GM19043 (cell line): ENCODE data around the gene MARCHF2.

ENCODE experiments used
- ATAC-seq: cut with Tn5 transposase; IDR thresholded peaks from one replicate; pipeline ENCODE4 v1.9.1; 2021; ENCODE audit warnings: low read depth; ENCODE audit not compliant: unreplicated experiment

Gene MARCHF2

DNA sequence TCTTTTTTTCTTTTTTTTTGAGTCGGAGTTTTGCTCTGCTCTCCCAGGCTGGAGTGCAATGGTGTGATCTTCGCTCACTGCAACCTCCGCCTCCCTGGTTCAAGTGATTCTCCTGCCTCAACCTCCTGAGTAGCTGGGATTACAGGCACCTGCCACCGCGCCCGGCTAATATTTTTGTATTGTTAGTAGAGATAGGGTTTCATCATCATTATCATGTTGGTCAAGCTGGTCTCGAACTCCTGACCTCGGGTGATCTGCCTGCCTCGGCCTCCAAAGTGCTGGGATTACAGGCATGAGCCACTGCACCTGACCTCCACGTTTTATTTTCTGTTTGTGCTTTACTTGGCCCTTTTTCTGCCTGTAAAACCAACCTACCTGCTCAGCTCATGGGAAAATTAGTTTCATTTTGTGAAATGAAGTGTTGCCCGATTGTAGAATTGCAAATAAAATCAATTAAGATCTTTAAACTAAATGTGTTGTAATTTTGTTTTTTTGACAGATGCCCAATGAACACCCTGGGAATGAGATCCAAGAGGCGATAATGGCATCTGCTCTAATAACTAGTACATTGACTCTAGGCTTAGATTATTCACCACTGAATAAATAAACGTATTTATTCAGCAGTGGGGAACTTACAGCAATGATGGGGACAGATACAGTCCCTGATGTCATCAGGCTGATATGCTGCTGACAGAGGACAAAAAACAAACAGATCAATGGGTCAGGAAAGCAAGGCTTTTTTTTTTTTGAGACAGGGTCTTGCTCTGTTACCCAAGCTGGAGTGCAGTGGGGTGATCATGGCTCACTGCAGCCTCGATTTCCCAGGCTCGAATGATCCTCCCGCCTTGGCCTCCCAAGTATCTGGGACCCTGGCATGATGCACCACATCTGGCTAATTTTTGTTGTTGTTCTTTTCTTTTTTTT lies 25.2 kb upstream of the MARCHF2 start:
- no peak for ATAC-seq

DNA sequence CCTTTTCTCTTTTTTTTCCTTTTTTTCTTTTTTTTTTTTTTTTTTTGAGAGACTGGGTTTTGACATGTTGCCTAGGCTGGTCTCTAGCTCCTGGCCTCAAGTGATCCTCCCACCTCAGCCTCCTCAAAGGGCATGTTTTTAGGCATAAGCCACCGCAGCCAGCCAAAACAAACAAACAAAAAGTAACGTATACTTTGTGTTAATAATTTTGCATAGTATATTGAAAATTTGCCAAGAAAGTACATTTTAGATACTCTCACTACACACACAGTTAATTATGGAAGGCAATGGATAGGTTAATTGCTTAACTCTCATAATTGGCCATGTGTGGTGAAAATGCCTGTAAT lies 24.5 kb upstream of the MARCHF2 start:
- ATAC-seq, result no peak

DNA sequence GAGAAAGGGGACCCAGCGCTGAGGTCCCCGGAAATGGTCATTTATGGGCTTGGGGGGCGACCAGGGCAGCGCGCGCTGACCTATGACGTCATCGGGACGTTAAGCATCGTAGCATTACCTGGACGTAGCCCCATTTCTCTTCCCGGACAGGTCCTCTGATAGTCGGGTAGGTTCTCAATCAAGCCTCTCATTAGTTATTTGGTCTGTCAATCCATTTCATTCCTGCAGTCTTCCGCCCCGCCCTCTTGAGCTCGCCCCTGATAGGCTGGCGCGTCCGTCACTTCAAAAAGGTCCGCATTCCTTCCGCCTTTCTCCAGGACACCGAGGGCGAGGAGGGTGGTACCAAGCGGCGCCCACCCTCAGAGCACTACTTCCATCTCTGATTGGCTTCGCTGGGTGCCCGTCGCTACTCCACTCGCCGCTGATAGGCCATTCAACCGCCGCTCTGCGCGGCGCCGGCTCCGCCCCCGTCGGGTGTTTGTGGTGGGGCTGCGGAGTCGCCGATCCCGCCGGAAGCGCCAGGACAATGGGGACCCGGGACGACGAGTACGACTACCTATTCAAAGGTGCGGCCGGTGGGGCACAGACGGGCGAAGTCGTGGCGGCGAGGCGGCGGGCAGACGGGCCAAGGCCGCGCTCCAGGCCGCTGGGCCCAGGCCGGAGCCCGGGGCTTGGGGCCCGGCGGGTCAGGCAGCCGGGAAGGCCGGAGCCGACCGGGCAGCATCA lies 23.1 kb upstream of the MARCHF2 start, which contains the start of gene RAB11B:
Gene RAB11B (plus strand): TSS at position 470 of the 726 bp plus-strand sequence. CDS start 57 bp downstream, at position 527.
- peak; percentile 88 for ATAC-seq

DNA sequence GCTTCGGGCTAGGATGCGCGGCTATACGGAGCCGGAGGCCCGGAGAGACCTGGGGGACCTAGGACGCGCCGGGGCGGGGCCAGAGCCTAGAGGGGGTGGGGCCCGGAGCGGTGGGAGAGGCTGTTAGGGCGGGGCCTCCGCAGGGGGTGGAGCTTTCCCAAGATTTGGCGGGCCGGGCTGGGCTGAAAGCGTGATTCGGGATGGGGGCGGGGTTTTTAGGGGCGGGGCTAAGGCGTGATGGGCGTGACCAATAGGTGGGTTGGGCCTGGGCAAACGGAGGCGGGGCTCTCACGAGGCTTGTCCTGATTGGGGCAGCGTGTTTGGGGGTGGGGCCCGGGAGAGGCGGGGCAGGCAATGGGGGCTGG lies 22.5 kb upstream of the MARCHF2 start:
- no peak for ATAC-seq

DNA sequence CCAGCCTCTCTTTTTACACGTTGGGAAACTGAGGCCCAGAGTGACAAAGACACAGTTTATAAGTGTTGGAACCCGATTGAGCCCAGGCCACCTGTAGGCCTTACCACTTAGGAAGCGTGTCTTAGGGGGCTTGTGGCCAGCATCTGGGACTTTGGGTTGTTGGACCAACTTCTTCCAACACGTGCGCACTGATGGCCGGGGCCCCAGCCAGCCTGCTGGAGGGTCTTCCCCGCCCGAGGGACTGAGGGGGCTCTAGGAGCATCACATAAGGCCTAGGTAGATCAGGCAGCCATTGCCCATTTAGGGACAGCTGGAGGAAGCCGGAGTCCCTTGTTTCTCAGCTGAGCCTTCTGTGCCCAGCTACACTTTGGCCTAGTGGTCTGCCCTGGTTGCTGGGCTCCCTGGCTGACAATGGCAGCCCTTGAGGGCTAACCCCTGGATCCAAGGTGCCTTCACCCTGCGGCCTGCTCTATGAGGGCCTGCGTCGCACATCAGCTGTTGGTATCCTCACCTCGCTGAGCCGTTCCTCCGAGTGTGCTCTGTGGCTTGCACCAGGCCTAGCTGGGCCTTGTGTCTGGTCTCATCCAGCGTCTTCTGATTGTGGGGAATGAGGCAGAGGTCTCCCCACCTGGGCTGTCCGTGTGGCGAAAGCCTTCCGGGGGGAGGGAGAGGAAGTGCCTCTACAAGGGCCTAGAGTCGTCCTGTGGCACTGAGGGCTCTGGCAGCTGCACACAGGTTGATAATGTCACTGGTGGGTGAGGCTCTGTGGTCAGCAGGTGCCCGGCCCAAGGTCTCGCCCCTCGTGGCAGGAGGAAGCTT lies 21.7 kb upstream of the MARCHF2 start:
- ATAC-seq, result no peak

DNA sequence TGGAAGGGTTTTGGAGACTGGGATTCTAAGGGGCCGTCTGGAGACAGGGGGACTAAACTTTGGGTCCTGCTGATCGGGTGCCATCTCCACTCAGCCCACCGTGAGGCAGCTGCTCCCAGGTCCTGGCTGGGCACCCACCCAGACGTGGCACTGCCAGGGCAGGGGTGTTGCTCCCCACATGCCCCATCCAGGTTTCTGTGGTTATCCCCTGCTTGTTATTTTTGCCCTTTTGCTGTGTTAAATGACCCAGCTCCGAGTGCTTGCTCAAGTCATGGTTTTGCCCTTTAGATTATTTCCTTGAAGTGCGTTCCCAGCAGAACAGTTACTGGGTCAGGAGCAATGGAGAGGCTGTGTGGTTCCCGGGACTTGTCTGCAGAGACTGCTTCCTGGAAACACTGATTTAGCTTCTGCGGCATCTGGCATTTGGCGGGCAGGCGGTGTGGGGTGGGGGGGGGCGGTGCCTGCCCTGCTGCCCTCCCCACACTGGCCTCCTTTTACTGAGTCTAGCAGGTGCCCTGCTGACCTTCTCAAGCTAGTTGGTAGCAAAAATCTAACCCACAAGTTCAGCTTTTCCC lies 21.0 kb upstream of the MARCHF2 start:
- ATAC-seq, result no peak

DNA sequence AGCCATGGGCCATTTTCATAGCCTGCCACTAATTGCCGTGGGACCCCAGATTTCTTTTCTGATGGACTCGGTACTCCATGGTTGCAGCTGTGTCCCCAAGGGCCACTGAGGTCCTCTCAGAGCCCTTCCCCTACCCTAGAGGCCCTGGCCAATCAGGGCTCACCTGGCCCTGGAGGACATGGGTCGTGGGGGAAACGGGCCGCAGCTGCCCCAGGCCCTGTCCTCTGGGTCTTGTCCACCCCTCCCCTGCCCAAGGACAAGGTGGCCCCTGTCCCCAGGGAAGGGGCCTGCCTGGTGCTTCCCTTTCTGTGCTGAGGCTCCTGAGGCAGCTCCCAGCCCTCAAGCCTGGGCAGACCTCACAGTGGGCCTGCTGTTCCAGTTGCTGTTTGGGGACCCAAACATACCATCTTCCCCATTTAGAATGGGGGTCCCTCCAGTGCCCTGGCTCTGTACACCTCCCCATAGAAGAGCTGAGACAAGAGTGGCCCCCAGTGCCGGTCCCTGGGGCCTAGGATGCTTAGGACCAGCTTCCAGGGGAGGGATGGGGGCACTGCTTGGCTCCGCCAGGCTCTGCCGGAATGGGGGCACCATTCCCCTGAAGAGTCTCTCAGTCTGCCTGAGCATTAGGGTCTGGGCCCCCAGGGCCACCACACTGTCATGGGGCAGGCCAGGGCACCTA lies 19.8 kb upstream of the MARCHF2 start:
- ATAC-seq, result no peak

DNA sequence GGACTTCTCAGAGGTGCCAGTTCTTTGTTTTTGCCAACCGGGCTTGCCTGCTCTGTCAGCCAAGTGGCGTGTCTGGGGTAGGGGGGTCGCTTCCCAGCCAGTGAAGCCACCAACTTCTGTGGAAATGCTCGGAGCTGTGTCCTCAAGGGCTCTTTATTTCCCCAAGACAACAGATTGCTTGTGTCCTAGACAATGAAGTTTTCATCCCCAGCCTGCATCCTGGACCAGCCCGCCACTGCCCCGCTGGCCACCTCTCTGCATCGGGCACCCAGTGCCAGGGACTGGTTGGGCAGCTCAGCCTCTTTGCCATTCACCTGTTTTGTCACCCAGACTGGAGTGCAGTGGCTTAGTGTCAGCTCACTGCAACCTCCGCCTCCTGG lies 19.2 kb upstream of the MARCHF2 start:
- no peak for ATAC-seq

DNA sequence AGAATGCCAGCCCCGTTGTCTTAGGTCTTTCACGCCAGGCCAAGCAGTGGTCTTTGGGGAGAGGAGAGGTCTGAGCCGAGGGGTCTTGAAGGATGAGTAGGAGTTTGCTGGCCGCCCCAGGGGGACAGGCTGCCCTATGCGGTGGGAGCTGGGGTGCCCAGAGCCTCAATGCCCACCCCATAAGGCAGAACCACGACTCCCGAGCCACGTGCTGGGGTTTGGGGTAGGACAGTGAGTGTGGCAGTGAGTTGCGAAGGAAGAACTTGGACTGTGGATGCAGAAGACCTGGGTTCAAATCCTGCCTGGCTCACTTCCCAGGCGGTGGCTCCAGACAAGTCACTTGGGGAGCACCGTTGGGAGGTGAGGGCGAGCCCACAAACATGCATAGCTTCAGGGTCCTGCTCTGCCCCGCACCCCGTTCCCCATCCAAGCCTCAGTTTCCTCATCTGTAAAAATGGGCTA lies 17.5 kb upstream of the MARCHF2 start:
- ATAC-seq, result no peak

DNA sequence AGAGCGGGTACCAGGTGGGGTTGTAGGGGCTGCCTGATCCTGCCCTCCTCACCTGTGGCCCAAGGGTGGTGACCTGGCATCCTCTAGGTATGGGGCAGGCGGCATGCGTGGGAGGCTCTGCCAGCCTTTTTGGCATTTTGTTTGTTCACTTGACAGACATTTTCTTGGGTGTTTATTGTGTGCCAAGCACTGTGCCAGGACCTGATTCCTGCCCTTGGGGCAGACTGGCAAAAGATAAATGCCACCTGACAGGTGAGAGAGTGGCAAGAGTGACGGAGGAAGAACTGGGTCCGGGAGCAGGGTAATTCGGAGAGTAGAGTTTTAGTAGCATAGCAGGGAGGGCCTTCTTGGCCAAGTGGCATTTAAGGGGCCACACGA lies 16.9 kb upstream of the MARCHF2 start:
- no peak for ATAC-seq

DNA sequence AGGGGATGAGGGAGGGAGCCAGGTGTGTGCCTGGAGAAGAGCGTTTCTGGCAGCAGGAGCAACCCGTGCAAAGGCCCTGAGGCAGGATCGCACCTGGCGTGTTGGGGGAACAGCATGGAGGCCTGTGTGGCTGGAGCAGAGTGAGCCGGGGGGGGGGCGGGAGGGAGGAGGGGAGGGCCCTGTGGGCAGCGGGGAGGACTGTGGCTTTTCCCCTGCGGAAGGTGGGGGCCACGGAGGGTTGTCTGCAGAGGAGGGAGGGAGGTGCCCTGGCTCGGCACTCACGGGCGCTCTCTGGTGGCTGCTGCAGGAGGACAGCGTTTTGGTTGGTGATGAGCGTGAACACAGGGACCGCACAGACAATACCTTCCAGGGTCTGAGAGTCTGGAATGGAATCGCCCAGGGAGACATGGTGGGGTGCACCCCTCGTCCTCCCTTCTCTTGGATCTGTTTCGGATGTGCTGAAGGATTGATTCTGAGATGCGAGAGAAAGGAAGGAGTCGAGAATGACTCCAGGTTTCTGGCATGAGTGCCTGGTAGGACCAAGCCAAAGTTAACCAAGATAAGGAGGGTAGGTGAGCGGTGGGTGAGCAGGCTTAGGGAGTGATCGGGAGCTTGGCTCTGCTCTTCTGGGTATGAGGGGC lies 16.4 kb upstream of the MARCHF2 start:
- ATAC-seq, result no peak

DNA sequence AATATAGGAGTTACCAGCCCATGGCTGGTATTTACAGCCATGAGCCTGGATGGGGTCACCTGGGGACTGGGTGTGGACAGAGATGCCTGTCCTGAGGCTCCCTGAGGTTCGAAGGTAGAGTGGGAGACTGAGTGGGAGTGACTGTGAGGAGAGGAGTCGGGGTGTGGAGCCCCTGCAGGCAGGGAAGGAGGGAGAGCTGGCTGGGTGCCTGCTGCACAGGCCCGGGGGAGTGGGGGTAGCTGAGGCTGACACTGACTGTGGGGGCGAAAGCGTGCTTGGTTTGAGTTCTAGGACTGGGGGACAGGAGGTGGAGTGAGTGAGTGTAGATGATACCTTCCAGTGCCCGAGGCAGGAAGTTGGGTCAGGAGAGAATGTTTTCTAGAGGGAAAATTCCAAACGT lies 15.8 kb upstream of the MARCHF2 start:
- ATAC-seq, result no peak

DNA sequence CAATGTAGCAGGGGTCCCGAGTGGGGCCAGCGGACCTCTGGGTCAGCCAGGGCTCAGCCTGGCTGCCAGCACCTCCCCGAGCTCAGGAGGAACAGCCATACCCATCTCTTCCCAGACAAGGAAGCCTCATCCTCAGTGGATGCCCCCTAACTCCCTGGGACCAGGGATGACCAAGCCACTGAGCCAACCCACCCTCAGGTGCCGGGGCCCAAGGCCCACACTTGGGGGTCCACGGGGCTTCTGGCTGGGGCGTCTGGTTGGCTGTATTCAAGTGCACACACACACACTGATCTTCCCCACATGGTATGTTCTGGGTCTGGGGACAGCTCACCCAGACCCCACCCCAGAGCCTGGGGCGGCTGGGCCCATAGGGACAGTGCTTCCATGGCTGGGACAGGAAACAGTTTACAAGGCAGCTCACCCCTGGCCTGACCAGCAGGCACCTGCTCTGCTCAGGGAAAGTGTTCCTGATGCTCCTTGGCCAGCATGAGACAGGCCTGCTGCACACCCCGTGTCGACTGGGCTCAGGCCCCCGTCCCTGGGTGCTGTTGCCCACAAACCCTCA lies 15.3 kb upstream of the MARCHF2 start:
- no peak for ATAC-seq

DNA sequence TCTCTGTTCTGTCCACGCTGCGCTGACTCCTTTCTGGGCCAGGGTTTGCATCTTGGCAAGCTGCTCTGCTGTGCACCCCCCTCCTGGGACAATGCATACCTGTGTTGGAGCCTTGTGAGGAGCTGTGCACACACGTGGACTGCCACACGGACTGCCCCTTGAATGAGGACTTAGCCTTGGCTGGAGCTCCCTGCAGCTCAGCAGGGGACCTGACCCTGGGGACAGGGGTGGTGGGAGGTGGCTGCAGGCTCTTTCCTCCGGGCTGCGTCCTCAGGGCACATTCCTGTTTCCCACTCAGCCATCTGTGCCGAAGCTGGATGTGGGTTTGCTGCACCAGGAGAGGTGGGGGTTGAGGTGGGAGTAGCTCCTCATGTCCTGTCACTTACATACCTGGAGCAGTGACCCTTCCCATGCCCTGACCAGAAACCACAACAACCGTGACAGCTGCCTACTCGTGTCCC lies 14.8 kb upstream of the MARCHF2 start:
- ATAC-seq, result no peak

DNA sequence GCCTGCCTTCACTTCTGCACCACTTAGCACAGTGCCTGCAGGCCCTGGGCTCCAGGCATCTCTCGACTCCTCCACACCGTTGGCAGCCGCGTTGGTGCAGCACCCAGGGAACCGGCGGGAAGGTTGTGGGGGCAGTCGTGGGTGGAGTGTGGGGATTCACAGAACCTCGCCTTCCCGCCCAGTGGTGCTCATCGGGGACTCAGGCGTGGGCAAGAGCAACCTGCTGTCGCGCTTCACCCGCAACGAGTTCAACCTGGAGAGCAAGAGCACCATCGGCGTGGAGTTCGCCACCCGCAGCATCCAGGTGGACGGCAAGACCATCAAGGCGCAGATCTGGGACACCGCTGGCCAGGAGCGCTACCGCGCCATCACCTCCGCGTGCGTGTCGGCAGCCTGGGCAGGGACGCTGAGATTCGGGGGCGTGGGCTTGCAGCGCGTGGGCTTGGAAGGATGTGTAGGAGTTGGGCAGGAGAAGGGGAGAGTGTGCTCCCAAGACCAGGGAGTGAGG lies 13.4 kb upstream of the MARCHF2 start:
- ATAC-seq, result no peak

DNA sequence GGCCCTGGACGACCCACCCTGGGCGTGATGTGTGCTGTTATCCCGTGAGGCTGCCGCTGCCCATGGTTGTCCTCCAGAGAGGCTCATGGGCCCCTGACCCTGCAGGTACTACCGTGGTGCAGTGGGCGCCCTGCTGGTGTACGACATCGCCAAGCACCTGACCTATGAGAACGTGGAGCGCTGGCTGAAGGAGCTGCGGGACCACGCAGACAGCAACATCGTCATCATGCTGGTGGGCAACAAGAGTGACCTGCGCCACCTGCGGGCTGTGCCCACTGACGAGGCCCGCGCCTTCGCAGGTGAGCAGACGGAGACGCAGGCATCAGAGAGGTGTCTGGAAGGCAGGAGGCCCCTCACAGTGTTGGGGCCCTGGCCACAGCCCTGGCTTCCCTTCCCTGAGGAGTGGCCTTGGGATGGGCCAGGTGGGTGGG lies 11.1 kb upstream of the MARCHF2 start:
- ATAC-seq, result no peak

DNA sequence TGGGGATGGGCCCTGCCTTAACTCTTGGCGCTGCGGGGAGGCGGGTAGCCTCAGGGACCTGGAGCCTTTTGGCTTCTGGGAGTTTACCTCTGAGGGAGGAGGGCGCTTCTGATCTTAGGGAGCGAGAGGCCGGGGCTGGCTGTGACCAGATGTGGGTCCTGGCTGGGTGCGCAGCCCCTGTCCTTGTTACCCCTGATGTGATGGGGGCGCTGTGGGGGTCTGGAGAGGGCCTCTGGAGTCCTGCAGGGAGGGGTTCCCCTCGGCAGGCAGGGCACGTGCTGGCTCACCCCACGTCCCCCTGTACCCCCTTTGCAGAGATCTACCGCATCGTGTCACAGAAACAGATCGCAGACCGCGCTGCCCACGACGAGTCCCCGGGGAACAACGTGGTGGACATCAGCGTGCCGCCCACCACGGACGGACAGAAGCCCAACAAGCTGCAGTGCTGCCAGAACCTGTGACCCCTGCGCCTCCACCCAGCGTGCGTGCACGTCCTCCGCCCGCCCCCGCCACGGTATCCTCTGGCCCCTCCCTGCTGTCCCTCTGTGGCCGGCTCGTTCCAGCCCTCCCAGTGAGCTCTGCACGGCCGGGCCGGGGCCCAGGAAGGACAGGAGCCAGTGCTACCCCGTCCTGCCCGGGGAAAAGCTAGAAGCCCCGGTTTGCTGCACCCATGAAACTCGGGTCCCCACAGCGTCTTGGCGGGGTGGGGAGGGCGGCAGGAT lies 9.8 kb upstream of the MARCHF2 start:
- no peak for ATAC-seq

DNA sequence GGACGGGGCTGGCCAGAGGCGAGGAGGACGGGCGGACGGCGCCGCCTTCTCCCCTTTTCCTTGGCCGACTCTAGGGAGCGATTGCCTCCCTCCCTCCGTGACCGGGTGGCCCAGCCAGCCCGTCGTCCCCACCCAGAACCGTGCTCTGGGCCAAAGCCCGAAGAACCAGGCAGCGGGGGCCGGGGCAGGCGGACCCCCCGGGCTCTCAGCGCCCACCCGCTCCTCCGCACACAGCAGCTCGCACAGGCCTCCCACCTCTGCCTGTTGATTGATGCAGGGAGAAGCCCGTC lies 9.3 kb upstream of the MARCHF2 start:
- ATAC-seq, result no peak
